Measurements from ENCODE around the gene GRAMD1B.
"Not testable (repeated sequence)": the region's sequence is repeated elsewhere in the genome, so short reads cannot be mapped to it uniquely, and the experiment has no call there.

Gene GRAMD1B

GRCh38 chr11:123507043-123507442 is 77.0 kb downstream of the GRAMD1B start:
- Histone ChIP-seq H3K9me3 (ENCODE audit: control insufficient read depth, low read depth, low read length) (no peaks in the 10 kb centered on the region), H3K27me3 (ENCODE audit: control insufficient read depth, insufficient read depth, low read length) (no peaks in the 10 kb centered on the region), H3K27ac (ENCODE audit: low read length) (no peak overlapping the region), H3K4me1 (ENCODE audit: control insufficient read depth, low read depth, low read length) (peaks cover 32% of the 10 kb centered on the region), H3K36me3 (ENCODE audit: control insufficient read depth, low read depth, low read length) (no peaks in the 10 kb centered on the region), H3K4me3 (ENCODE audit: low read length) (no peak overlapping the region), H3K9ac (ENCODE audit: low read length) (no peak overlapping the region)

GRCh38 chr11:123509737-123510578 is 79.9 kb downstream of the GRAMD1B start:
- Histone ChIP-seq H3K9me3 (ENCODE audit: control insufficient read depth, low read depth, low read length) (no peaks in the 10 kb centered on the region), H3K27me3 (ENCODE audit: control insufficient read depth, insufficient read depth, low read length) (no peaks in the 10 kb centered on the region), H3K36me3 (ENCODE audit: control insufficient read depth, low read depth, low read length) (no peaks in the 10 kb centered on the region), H3K9ac (ENCODE audit: low read length) (no peak overlapping the region), H3K4me3 (ENCODE audit: low read length) (no peak overlapping the region), H3K4me1 (ENCODE audit: control insufficient read depth, low read depth, low read length) (peaks cover 29% of the 10 kb centered on the region), H3K27ac (ENCODE audit: low read length) (no peak overlapping the region)

- H3K27ac ChIP-seq (ENCODE audit: low read length): no peak overlapping the region
- H3K4me1 ChIP-seq (ENCODE audit: control insufficient read depth, low read depth, low read length): peaks cover 25% of the 10 kb centered on the region
- H3K27me3 ChIP-seq (ENCODE audit: control insufficient read depth, insufficient read depth, low read length): no peaks in the 10 kb centered on the region
- H3K9me3 ChIP-seq (ENCODE audit: control insufficient read depth, low read depth, low read length): no peaks in the 10 kb centered on the region
- no peak overlapping the region for H3K9ac ChIP-seq (ENCODE audit: low read length)
- no peak overlapping the region for H3K4me3 ChIP-seq (ENCODE audit: low read length)
- no peaks in the 10 kb centered on the region for H3K36me3 ChIP-seq (ENCODE audit: control insufficient read depth, low read depth, low read length)
Measured at GRCh38 chr11:123510579-123510905, 80.5 kb downstream of the GRAMD1B start.

GRCh38 chr11:123511037-123511870 is 81.2 kb downstream of the GRAMD1B start:
- Histone ChIP-seq H3K4me1 (ENCODE audit: control insufficient read depth, low read depth, low read length) (peaks cover 18% of the 10 kb centered on the region), H3K27ac (ENCODE audit: low read length) (no peak overlapping the region), H3K9me3 (ENCODE audit: control insufficient read depth, low read depth, low read length) (no peaks in the 10 kb centered on the region), H3K9ac (ENCODE audit: low read length) (no peak overlapping the region), H3K36me3 (ENCODE audit: control insufficient read depth, low read depth, low read length) (no peaks in the 10 kb centered on the region), H3K4me3 (ENCODE audit: low read length) (no peak overlapping the region), H3K27me3 (ENCODE audit: control insufficient read depth, insufficient read depth, low read length) (no peaks in the 10 kb centered on the region)

- H3K9me3 ChIP-seq (ENCODE audit: control insufficient read depth, low read depth, low read length); H3K4me3 ChIP-seq (ENCODE audit: low read length); H3K9ac ChIP-seq (ENCODE audit: low read length); H3K27ac ChIP-seq (ENCODE audit: low read length); H3K27me3 ChIP-seq (ENCODE audit: control insufficient read depth, insufficient read depth, low read length); H3K36me3 ChIP-seq (ENCODE audit: control insufficient read depth, low read depth, low read length): not testable (repeated sequence)
- peaks cover 26% of the 10 kb centered on the region for H3K4me1 ChIP-seq (ENCODE audit: control insufficient read depth, low read depth, low read length)
Measured at GRCh38 chr11:123513309-123513708, 83.2 kb downstream of the GRAMD1B start.

GRCh38 chr11:123516238-123516637 is 86.2 kb downstream of the GRAMD1B start:
- H3K4me3 ChIP-seq (ENCODE audit: low read length): no peak overlapping the region
- no peak overlapping the region for H3K27ac ChIP-seq (ENCODE audit: low read length)
- H3K27me3 ChIP-seq (ENCODE audit: control insufficient read depth, insufficient read depth, low read length): no peaks in the 10 kb centered on the region
- peaks cover 27% of the 10 kb centered on the region for H3K4me1 ChIP-seq (ENCODE audit: control insufficient read depth, low read depth, low read length)
- H3K36me3 ChIP-seq (ENCODE audit: control insufficient read depth, low read depth, low read length): no peaks in the 10 kb centered on the region
- H3K9me3 ChIP-seq (ENCODE audit: control insufficient read depth, low read depth, low read length): no peaks in the 10 kb centered on the region
- H3K9ac ChIP-seq (ENCODE audit: low read length): no peak overlapping the region

- H3K9ac ChIP-seq (ENCODE audit: low read length): no peak overlapping the region
- no peaks in the 10 kb centered on the region for H3K9me3 ChIP-seq (ENCODE audit: control insufficient read depth, low read depth, low read length)
- no peaks in the 10 kb centered on the region for H3K27me3 ChIP-seq (ENCODE audit: control insufficient read depth, insufficient read depth, low read length)
- H3K4me3 ChIP-seq (ENCODE audit: low read length): no peak overlapping the region
- H3K36me3 ChIP-seq (ENCODE audit: control insufficient read depth, low read depth, low read length): no peaks in the 10 kb centered on the region
- H3K27ac ChIP-seq (ENCODE audit: low read length): no peak overlapping the region
- H3K4me1 ChIP-seq (ENCODE audit: control insufficient read depth, low read depth, low read length): peaks cover 27% of the 10 kb centered on the region
Measured at GRCh38 chr11:123517559-123518364, 87.7 kb downstream of the GRAMD1B start.

GRCh38 chr11:123518496-123519054 is 88.5 kb downstream of the GRAMD1B start:
- Histone ChIP-seq H3K27me3 (ENCODE audit: control insufficient read depth, insufficient read depth, low read length) (no peaks in the 10 kb centered on the region), H3K9me3 (ENCODE audit: control insufficient read depth, low read depth, low read length) (no peaks in the 10 kb centered on the region), H3K4me3 (ENCODE audit: low read length) (no peak overlapping the region), H3K27ac (ENCODE audit: low read length) (no peak overlapping the region), H3K9ac (ENCODE audit: low read length) (no peak overlapping the region), H3K36me3 (ENCODE audit: control insufficient read depth, low read depth, low read length) (no peaks in the 10 kb centered on the region), H3K4me1 (ENCODE audit: control insufficient read depth, low read depth, low read length) (peaks cover 27% of the 10 kb centered on the region)

GRCh38 chr11:123519055-123519796 is 89.2 kb downstream of the GRAMD1B start:
- H3K36me3 ChIP-seq (ENCODE audit: control insufficient read depth, low read depth, low read length): no peaks in the 10 kb centered on the region
- H3K4me3 ChIP-seq (ENCODE audit: low read length): no peak overlapping the region
- no peaks in the 10 kb centered on the region for H3K27me3 ChIP-seq (ENCODE audit: control insufficient read depth, insufficient read depth, low read length)
- no peak overlapping the region for H3K9ac ChIP-seq (ENCODE audit: low read length)
- H3K4me1 ChIP-seq (ENCODE audit: control insufficient read depth, low read depth, low read length): peaks cover 27% of the 10 kb centered on the region
- H3K9me3 ChIP-seq (ENCODE audit: control insufficient read depth, low read depth, low read length): no peaks in the 10 kb centered on the region
- no peak overlapping the region for H3K27ac ChIP-seq (ENCODE audit: low read length)

GRCh38 chr11:123519797-123520193 is 89.7 kb downstream of the GRAMD1B start:
- Histone ChIP-seq H3K4me3 (ENCODE audit: low read length) (no peak overlapping the region), H3K27ac (ENCODE audit: low read length) (no peak overlapping the region), H3K27me3 (ENCODE audit: control insufficient read depth, insufficient read depth, low read length) (no peaks in the 10 kb centered on the region), H3K9me3 (ENCODE audit: control insufficient read depth, low read depth, low read length) (no peaks in the 10 kb centered on the region), H3K4me1 (ENCODE audit: control insufficient read depth, low read depth, low read length) (peaks cover 32% of the 10 kb centered on the region), H3K36me3 (ENCODE audit: control insufficient read depth, low read depth, low read length) (no peaks in the 10 kb centered on the region), H3K9ac (ENCODE audit: low read length) (no peak overlapping the region)

Measured in iPS-18a (cell line).